Stimulated activated CD4-positive, alpha-beta T cell treated with anti-CD3 and anti-CD28 coated beads, Interleukin-2, amount 100 ng/mL, for 4 hours (primary cell): Measurements from ENCODE around the gene FAM24A.

ENCODE experiments used
- DNase-seq: peaks from one replicate; pipeline ENCODE4 v3.0.0-alpha.2; 2020; ENCODE audit warnings: low read depth

FAM24A gene

GRCh38 chr10:122931088-122931906 lies 20.9 kb downstream of the FAM24A start:
- DNase-seq: no peak

- no peak for DNase-seq
These were observed 28.9 kb downstream of the FAM24A start for GRCh38 chr10:122939133-122939855.

- DNase-seq: no peak
These were observed 29.6 kb downstream of the FAM24A start for GRCh38 chr10:122939856-122940543.

GRCh38 chr10:122949296-122949695 lies 38.9 kb downstream of the FAM24A start:
- DNase-seq: no peak

- peak; percentile 98 for DNase-seq
These were observed 43.7 kb downstream of the FAM24A start, which contains the start of gene C10orf88 for GRCh38 chr10:122953902-122954730. C10orf88 (minus strand) TSS chr10:122954227; CDS start chr10:122954178, 49 bp downstream.

GRCh38 chr10:122954731-122955050 lies 44.3 kb downstream of the FAM24A start:
- no peak for DNase-seq

GRCh38 chr10:122955892-122956291 lies 45.5 kb downstream of the FAM24A start:
- DNase-seq: no peak

GRCh38 chr10:122957474-122957873 lies 47.1 kb downstream of the FAM24A start:
- DNase-seq: no peak

- no peak for DNase-seq
These were observed 52.0 kb downstream of the FAM24A start for GRCh38 chr10:122962405-122962804.
